Measurements from ENCODE around the gene KCNH5.

The KCNH5 gene

GRCh38 chr14:62947301-62947700 is 98.0 kb downstream of the KCNH5 start:
- H3K9ac ChIP-seq (ENCODE audit: low read depth, low read length) = no peak overlapping the region
- no peaks in the 10 kb centered on the region for H3K4me1 ChIP-seq (ENCODE audit: insufficient read depth, low read length)
- H3K9me3 ChIP-seq (ENCODE audit: control insufficient read depth, insufficient read depth, low read length) = no peaks in the 10 kb centered on the region
- H3K36me3 ChIP-seq (ENCODE audit: insufficient read depth, low read length) = no peaks in the 10 kb centered on the region

- no peaks in the 10 kb centered on the region for H3K36me3 ChIP-seq (ENCODE audit: insufficient read depth, low read length)
- H3K4me1 ChIP-seq (ENCODE audit: insufficient read depth, low read length) = no peaks in the 10 kb centered on the region
- no peaks in the 10 kb centered on the region for H3K9me3 ChIP-seq (ENCODE audit: control insufficient read depth, insufficient read depth, low read length)
- no peak overlapping the region for H3K9ac ChIP-seq (ENCODE audit: low read depth, low read length)
Measured at GRCh38 chr14:62946221-62946620, 99.0 kb downstream of the KCNH5 start.

GRCh38 chr14:62943202-62943601 is 102.1 kb downstream of the KCNH5 start:
- Histone ChIP-seq H3K9me3 (ENCODE audit: control insufficient read depth, insufficient read depth, low read length) (no peaks in the 10 kb centered on the region), H3K4me1 (ENCODE audit: insufficient read depth, low read length) (no peaks in the 10 kb centered on the region), H3K36me3 (ENCODE audit: insufficient read depth, low read length) (no peaks in the 10 kb centered on the region), H3K9ac (ENCODE audit: low read depth, low read length) (no peak overlapping the region)

- Histone ChIP-seq H3K9ac (ENCODE audit: low read depth, low read length) (no peak overlapping the region), H3K36me3 (ENCODE audit: insufficient read depth, low read length) (no peaks in the 10 kb centered on the region), H3K4me1 (ENCODE audit: insufficient read depth, low read length) (no peaks in the 10 kb centered on the region), H3K9me3 (ENCODE audit: control insufficient read depth, insufficient read depth, low read length) (no peaks in the 10 kb centered on the region)
Measured at GRCh38 chr14:62939970-62940369, 105.3 kb downstream of the KCNH5 start.

- Histone ChIP-seq H3K4me1 (ENCODE audit: insufficient read depth, low read length) (no peaks in the 10 kb centered on the region), H3K9ac (ENCODE audit: low read depth, low read length) (no peak overlapping the region), H3K9me3 (ENCODE audit: control insufficient read depth, insufficient read depth, low read length) (no peaks in the 10 kb centered on the region), H3K36me3 (ENCODE audit: insufficient read depth, low read length) (no peaks in the 10 kb centered on the region)
Measured at GRCh38 chr14:62938778-62939177, 106.5 kb downstream of the KCNH5 start.

GRCh38 chr14:62934439-62934838 is 110.8 kb downstream of the KCNH5 start:
- H3K4me1 ChIP-seq (ENCODE audit: insufficient read depth, low read length) = no peaks in the 10 kb centered on the region
- no peaks in the 10 kb centered on the region for H3K36me3 ChIP-seq (ENCODE audit: insufficient read depth, low read length)
- no peak overlapping the region for H3K9ac ChIP-seq (ENCODE audit: low read depth, low read length)
- no peaks in the 10 kb centered on the region for H3K9me3 ChIP-seq (ENCODE audit: control insufficient read depth, insufficient read depth, low read length)

GRCh38 chr14:62921466-62921865 is 123.8 kb downstream of the KCNH5 start:
- Histone ChIP-seq H3K9ac (ENCODE audit: low read depth, low read length) (no peak overlapping the region), H3K4me1 (ENCODE audit: insufficient read depth, low read length) (no peaks in the 10 kb centered on the region), H3K9me3 (ENCODE audit: control insufficient read depth, insufficient read depth, low read length) (no peaks in the 10 kb centered on the region), H3K36me3 (ENCODE audit: insufficient read depth, low read length) (no peaks in the 10 kb centered on the region)

GRCh38 chr14:62916551-62916950 is 128.7 kb downstream of the KCNH5 start:
- no peaks in the 10 kb centered on the region for H3K36me3 ChIP-seq (ENCODE audit: insufficient read depth, low read length)
- no peaks in the 10 kb centered on the region for H3K9me3 ChIP-seq (ENCODE audit: control insufficient read depth, insufficient read depth, low read length)
- H3K4me1 ChIP-seq (ENCODE audit: insufficient read depth, low read length) = no peaks in the 10 kb centered on the region
- H3K9ac ChIP-seq (ENCODE audit: low read depth, low read length) = no peak overlapping the region

- Histone ChIP-seq H3K36me3 (ENCODE audit: insufficient read depth, low read length) (no peaks in the 10 kb centered on the region), H3K4me1 (ENCODE audit: insufficient read depth, low read length) (no peaks in the 10 kb centered on the region), H3K9me3 (ENCODE audit: control insufficient read depth, insufficient read depth, low read length) (no peaks in the 10 kb centered on the region), H3K9ac (ENCODE audit: low read depth, low read length) (no peak overlapping the region)
Measured at GRCh38 chr14:62914873-62915272, 130.4 kb downstream of the KCNH5 start.

GRCh38 chr14:62914025-62914424 is 131.2 kb downstream of the KCNH5 start:
- H3K36me3 ChIP-seq (ENCODE audit: insufficient read depth, low read length) = no peaks in the 10 kb centered on the region
- no peaks in the 10 kb centered on the region for H3K9me3 ChIP-seq (ENCODE audit: control insufficient read depth, insufficient read depth, low read length)
- no peak overlapping the region for H3K9ac ChIP-seq (ENCODE audit: low read depth, low read length)
- no peaks in the 10 kb centered on the region for H3K4me1 ChIP-seq (ENCODE audit: insufficient read depth, low read length)

- no peaks in the 10 kb centered on the region for H3K36me3 ChIP-seq (ENCODE audit: insufficient read depth, low read length)
- no peaks in the 10 kb centered on the region for H3K4me1 ChIP-seq (ENCODE audit: insufficient read depth, low read length)
- H3K9ac ChIP-seq (ENCODE audit: low read depth, low read length) = no peak overlapping the region
- no peaks in the 10 kb centered on the region for H3K9me3 ChIP-seq (ENCODE audit: control insufficient read depth, insufficient read depth, low read length)
Measured at GRCh38 chr14:62908506-62908905, 136.8 kb downstream of the KCNH5 start.

- H3K4me1 ChIP-seq (ENCODE audit: insufficient read depth, low read length) = no peaks in the 10 kb centered on the region
Measured at GRCh38 chr14:62905566-62905965, 139.7 kb downstream of the KCNH5 start.

GRCh38 chr14:62897771-62898170 is 147.5 kb downstream of the KCNH5 start:
- Histone ChIP-seq H3K9ac (ENCODE audit: low read depth, low read length) (no peak overlapping the region), H3K36me3 (ENCODE audit: insufficient read depth, low read length) (no peaks in the 10 kb centered on the region), H3K4me1 (ENCODE audit: insufficient read depth, low read length) (peaks cover 6% of the 10 kb centered on the region; the same call in 1 of the 2 replicates), H3K9me3 (ENCODE audit: control insufficient read depth, insufficient read depth, low read length) (no peaks in the 10 kb centered on the region)

More at GRCh38 chr14:62905566-62905965, 139.7 kb downstream of the KCNH5 start:
- H3K36me3 ChIP-seq (ENCODE audit: insufficient read depth, low read length) = no peaks in the 10 kb centered on the region
- no peaks in the 10 kb centered on the region for H3K9me3 ChIP-seq (ENCODE audit: control insufficient read depth, insufficient read depth, low read length)
- no peak overlapping the region for H3K9ac ChIP-seq (ENCODE audit: low read depth, low read length)

GRCh38 chr14:62896932-62897456 is 148.3 kb downstream of the KCNH5 start:
- H3K9me3 ChIP-seq (ENCODE audit: control insufficient read depth, insufficient read depth, low read length) = no peaks in the 10 kb centered on the region
- H3K4me1 ChIP-seq (ENCODE audit: insufficient read depth, low read length) = peaks cover 6% of the 10 kb centered on the region; the same call in 1 of the 2 replicates
- no peak overlapping the region for H3K9ac ChIP-seq (ENCODE audit: low read depth, low read length)
- H3K36me3 ChIP-seq (ENCODE audit: insufficient read depth, low read length) = no peaks in the 10 kb centered on the region

GRCh38 chr14:62894736-62895135 is 150.5 kb downstream of the KCNH5 start:
- H3K4me1 ChIP-seq (ENCODE audit: insufficient read depth, low read length) = peaks cover 6% of the 10 kb centered on the region; the same call in 1 of the 2 replicates
- no peaks in the 10 kb centered on the region for H3K9me3 ChIP-seq (ENCODE audit: control insufficient read depth, insufficient read depth, low read length)
- no peak overlapping the region for H3K9ac ChIP-seq (ENCODE audit: low read depth, low read length)
- no peaks in the 10 kb centered on the region for H3K36me3 ChIP-seq (ENCODE audit: insufficient read depth, low read length)

- Histone ChIP-seq H3K36me3 (ENCODE audit: insufficient read depth, low read length) (no peaks in the 10 kb centered on the region), H3K9me3 (ENCODE audit: control insufficient read depth, insufficient read depth, low read length) (no peaks in the 10 kb centered on the region), H3K9ac (ENCODE audit: low read depth, low read length) (no peak overlapping the region), H3K4me1 (ENCODE audit: insufficient read depth, low read length) (no peaks in the 10 kb centered on the region)
Measured at GRCh38 chr14:62889364-62889763, 155.9 kb downstream of the KCNH5 start.

All from ES-I3 (cell line).